22Rv1 (cell line): Measurements from ENCODE around the gene STPG2.

Experiments
- ZFX ChIP-seq: fragments of 450-650 bp; IDR thresholded peaks from 2 replicates; pipeline ENCODE4 v1.6.1; 2017; ENCODE audit warnings: antibody characterized with exemption, borderline replicate concordance
- TF ChIP-seq, protein P1 (sequence below): fragments of 450-650 bp; IDR thresholded peaks from 2 replicates; pipeline ENCODE4 v1.5.1; 2017; ENCODE audit warnings: mild to moderate bottlenecking

DNA sequence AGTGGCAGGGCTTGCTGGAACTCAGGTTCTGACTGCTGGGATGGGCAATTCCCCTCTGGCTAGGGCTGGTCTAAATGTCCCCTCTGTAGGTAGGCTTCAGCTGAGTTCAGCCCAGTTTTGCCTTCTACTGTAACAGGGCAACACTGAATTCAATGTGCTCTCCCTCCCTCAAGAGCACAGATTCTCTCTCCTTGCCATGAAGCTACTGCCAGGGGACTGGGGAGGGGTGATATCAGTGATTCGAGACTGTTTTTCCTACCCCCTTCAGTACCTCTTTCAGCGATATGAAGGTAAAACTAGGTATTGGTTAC lies 23.4 kb upstream of the STPG2 start:
- TF ChIP-seq, protein P1, sequence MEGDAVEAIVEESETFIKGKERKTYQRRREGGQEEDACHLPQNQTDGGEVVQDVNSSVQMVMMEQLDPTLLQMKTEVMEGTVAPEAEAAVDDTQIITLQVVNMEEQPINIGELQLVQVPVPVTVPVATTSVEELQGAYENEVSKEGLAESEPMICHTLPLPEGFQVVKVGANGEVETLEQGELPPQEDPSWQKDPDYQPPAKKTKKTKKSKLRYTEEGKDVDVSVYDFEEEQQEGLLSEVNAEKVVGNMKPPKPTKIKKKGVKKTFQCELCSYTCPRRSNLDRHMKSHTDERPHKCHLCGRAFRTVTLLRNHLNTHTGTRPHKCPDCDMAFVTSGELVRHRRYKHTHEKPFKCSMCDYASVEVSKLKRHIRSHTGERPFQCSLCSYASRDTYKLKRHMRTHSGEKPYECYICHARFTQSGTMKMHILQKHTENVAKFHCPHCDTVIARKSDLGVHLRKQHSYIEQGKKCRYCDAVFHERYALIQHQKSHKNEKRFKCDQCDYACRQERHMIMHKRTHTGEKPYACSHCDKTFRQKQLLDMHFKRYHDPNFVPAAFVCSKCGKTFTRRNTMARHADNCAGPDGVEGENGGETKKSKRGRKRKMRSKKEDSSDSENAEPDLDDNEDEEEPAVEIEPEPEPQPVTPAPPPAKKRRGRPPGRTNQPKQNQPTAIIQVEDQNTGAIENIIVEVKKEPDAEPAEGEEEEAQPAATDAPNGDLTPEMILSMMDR, result no peak
- TF ChIP-seq ZFX, result no peak
